Skeletal muscle tissue (tissue), 4 donors: ENCODE data around the gene FKBP14. TPM values are rescaled to one million over a fixed set of nuclear protein-coding genes. Genes with fewer than 3 reads are reported as not detected.
A peak's percentile ranks its signal among the peaks of the same experiment; 100 is the strongest.

Source experiments
- H3K27ac ChIP-seq: one replicate; pipeline ENCODE4 v1.7.0; 2013; ENCODE audit warnings: mild to moderate bottlenecking, low read depth, low read length, inconsistent platforms
- H3K27me3 ChIP-seq, 3 donors: one replicate each; pipeline ENCODE4 v1.7.0; 2013; ENCODE audit warnings: low read length in 3 of 3; ENCODE audit not compliant: control insufficient read depth in 3 of 3, insufficient read depth in 3 of 3
- H3K36me3 ChIP-seq, 3 donors: one replicate each; pipeline ENCODE4 v1.7.0; 2013; ENCODE audit warnings: low read length in 3 of 3; ENCODE audit not compliant: control insufficient read depth in 3 of 3, insufficient read depth in 3 of 3
- H3K4me1 ChIP-seq, 3 donors: one replicate each; pipeline ENCODE4 v1.7.0; 2013; ENCODE audit warnings: low read length in 3 of 3, mild to moderate bottlenecking in 3 of 3; ENCODE audit not compliant: control insufficient read depth in 3 of 3, insufficient read depth in 3 of 3
- H3K4me3 ChIP-seq, 3 donors: one replicate each; pipeline ENCODE4 v1.7.0; 2013; ENCODE audit warnings: low read length in 3 of 3
- H3K9ac ChIP-seq, 3 donors: one replicate each; pipeline ENCODE4 v1.7.0; 2013; ENCODE audit warnings: low read length in 3 of 3, mild to moderate bottlenecking in 3 of 3, moderate library complexity in 2 of 3, low read depth in 1 of 3
- H3K9me3 ChIP-seq, 3 donors: one replicate each; pipeline ENCODE4 v1.7.0; 2013; ENCODE audit warnings: low read length in 3 of 3; ENCODE audit not compliant: control insufficient read depth in 3 of 3
- total RNA-seq: library from RNA; depleted of rRNA; stranded (reverse); fragments of >200 nt; gene quantifications from one replicate; pipeline ENCODE4 v1.2.3, GENCODE V29; 2014
- donor health status: Osteomylitis.

FKBP14 gene
- total RNA-seq, 1 donor from 2014 or later = 13.0 TPM

GRCh38 chr7:29996321-29996720, 30.2 kb downstream of the FKBP14 start:
- peaks cover 3 to 8% (median 6%) of the 10 kb centered on the region in 3 donors for H3K27me3 ChIP-seq
- H3K36me3 ChIP-seq = no peaks in the 10 kb centered on the region
- H3K4me1 ChIP-seq = no peaks in the 10 kb centered on the region
- H3K9me3 ChIP-seq = peaks cover 6 to 9% (median 7%) of the 10 kb centered on the region in 3 donors
- H3K9ac ChIP-seq = no peak overlapping the region
- no peak overlapping the region for H3K4me3 ChIP-seq
- H3K27ac ChIP-seq = no peak overlapping the region

GRCh38 chr7:29995652-29996051, 30.9 kb downstream of the FKBP14 start:
- H3K36me3 ChIP-seq = no peaks in the 10 kb centered on the region
- H3K27ac ChIP-seq = no peak overlapping the region
- peaks cover 6 to 9% (median 7%) of the 10 kb centered on the region in 3 donors for H3K9me3 ChIP-seq
- H3K4me3 ChIP-seq = no peak overlapping the region
- H3K4me1 ChIP-seq = no peaks in the 10 kb centered on the region
- H3K27me3 ChIP-seq = peaks cover 3 to 11% (median 6%) of the 10 kb centered on the region in 3 donors
- H3K9ac ChIP-seq = no peak overlapping the region

- no peak overlapping the region for H3K27ac ChIP-seq
- no peak overlapping the region for H3K4me3 ChIP-seq
- H3K9ac ChIP-seq = no peak overlapping the region
- no peaks in the 10 kb centered on the region for H3K4me1 ChIP-seq
- peaks cover 7 to 25% (median 24%) of the 10 kb centered on the region in 3 donors for H3K27me3 ChIP-seq
- no peaks in the 10 kb centered on the region for H3K36me3 ChIP-seq
- peaks cover 6 to 9% (median 7%) of the 10 kb centered on the region in 3 donors for H3K9me3 ChIP-seq
These were observed 33.4 kb downstream of the FKBP14 start for GRCh38 chr7:29993140-29993539.

GRCh38 chr7:29991937-29992336, 34.6 kb downstream of the FKBP14 start:
- Histone ChIP-seq H3K9ac (no peak overlapping the region), H3K27ac (no peak overlapping the region), H3K4me3 (no peak overlapping the region), H3K9me3 (peaks cover 6 to 9% (median 7%) of the 10 kb centered on the region in 3 donors), H3K36me3 (no peaks in the 10 kb centered on the region), H3K27me3 (peaks cover 7 to 27% (median 25%) of the 10 kb centered on the region in 3 donors), H3K4me1 (no peaks in the 10 kb centered on the region)

GRCh38 chr7:29990931-29991330, 35.6 kb downstream of the FKBP14 start:
- no peaks in the 10 kb centered on the region for H3K4me1 ChIP-seq
- no peaks in the 10 kb centered on the region for H3K36me3 ChIP-seq
- no peak overlapping the region for H3K9ac ChIP-seq
- peaks cover 7 to 27% (median 26%) of the 10 kb centered on the region in 3 donors for H3K27me3 ChIP-seq
- H3K9me3 ChIP-seq = peaks cover 0 to 5% (median 0%) of the 10 kb centered on the region in 3 donors
- no peak overlapping the region for H3K4me3 ChIP-seq
- H3K27ac ChIP-seq = no peak overlapping the region

GRCh38 chr7:29989257-29989995, 37.1 kb downstream of the FKBP14 start, which contains the start of gene SCRN1:
SCRN1 (minus strand) TSS chr7:29989801; CDS start chr7:29969067, 20,734 bp downstream.
- Histone ChIP-seq H3K27me3 (peaks cover 7 to 27% (median 26%) of the 10 kb centered on the region in 3 donors), H3K4me3 (peak within 1 kb of the TSS; percentile 68 to 73 (median 70)), H3K9ac (peak within 1 kb of the TSS; percentile 43 to 77 (median 65)), H3K4me1 (no peaks in the 10 kb centered on the region), H3K9me3 (peaks cover 0 to 5% (median 0%) of the 10 kb centered on the region in 3 donors), H3K27ac (peak within 1 kb of the TSS; percentile 40), H3K36me3 (no peaks in the 10 kb centered on the region)

- peak overlapping the region; percentile 43 to 77 (median 65) for H3K9ac ChIP-seq
- H3K4me3 ChIP-seq = peak overlapping the region; percentile 68 to 73 (median 70)
- peaks cover 7 to 27% (median 26%) of the 10 kb centered on the region in 3 donors for H3K27me3 ChIP-seq
- peak overlapping the region; percentile 40 for H3K27ac ChIP-seq
- H3K4me1 ChIP-seq = no peaks in the 10 kb centered on the region
- H3K36me3 ChIP-seq = no peaks in the 10 kb centered on the region
- H3K9me3 ChIP-seq = peaks cover 0 to 3% (median 0%) of the 10 kb centered on the region in 3 donors
These were observed 37.9 kb downstream of the FKBP14 start for GRCh38 chr7:29988424-29989256.

GRCh38 chr7:29987811-29988317, 38.6 kb downstream of the FKBP14 start:
- Histone ChIP-seq H3K27ac (peak overlapping the region; percentile 40), H3K27me3 (peaks cover 7 to 27% (median 26%) of the 10 kb centered on the region in 3 donors), H3K9me3 (peaks cover 0 to 2% (median 0%) of the 10 kb centered on the region in 3 donors), H3K36me3 (no peaks in the 10 kb centered on the region), H3K4me3 (no peak overlapping the region), H3K9ac (no peak overlapping the region), H3K4me1 (no peaks in the 10 kb centered on the region)

GRCh38 chr7:29987083-29987482, 39.4 kb downstream of the FKBP14 start:
- no peak overlapping the region for H3K27ac ChIP-seq
- no peak overlapping the region for H3K4me3 ChIP-seq
- H3K9ac ChIP-seq = no peak overlapping the region
- no peaks in the 10 kb centered on the region for H3K9me3 ChIP-seq
- no peaks in the 10 kb centered on the region for H3K4me1 ChIP-seq
- no peaks in the 10 kb centered on the region for H3K36me3 ChIP-seq
- peaks cover 7 to 27% (median 25%) of the 10 kb centered on the region in 3 donors for H3K27me3 ChIP-seq
